DND-41 (cell line): ENCODE measurements around the gene MAT2A.

Experiments
- ATAC-seq: fragments of 200-7000 bp; cut with Tn5 transposase; 3 replicates; pipeline ENCODE4 v1.9.1; 2021; ENCODE audit warnings: low read depth; ENCODE audit not compliant: insufficient read depth
- DNase-seq: peaks from one replicate; pipeline ENCODE4 v3.0.0-alpha.2; 2020
- H2AFZ ChIP-seq: 2 replicates; pipeline ENCODE4 v1.6.0; 2012; ENCODE audit warnings: low read depth, low read length
- H3K27ac ChIP-seq: 2 replicates; pipeline ENCODE4 v1.5.1; 2012; ENCODE audit warnings: low read length, inconsistent platforms
- H3K27me3 ChIP-seq: fragments of 200-600 bp; sonication (generic); 2 replicates; pipeline ENCODE4 v1.6.0; 2012; ENCODE audit warnings: low read length, mild to moderate bottlenecking, inconsistent platforms; ENCODE audit not compliant: insufficient read depth, poor library complexity
- H3K36me3 ChIP-seq: 2 replicates; pipeline ENCODE4 v1.5.1; 2012; ENCODE audit warnings: low read length, inconsistent platforms; ENCODE audit not compliant: insufficient read depth
- H3K4me1 ChIP-seq: 2 replicates; pipeline ENCODE4 v1.5.1; 2012; ENCODE audit warnings: mild to moderate bottlenecking, low read length; ENCODE audit not compliant: insufficient read depth
- H3K4me2 ChIP-seq: 2 replicates; pipeline ENCODE4 v1.6.0; 2012; ENCODE audit warnings: mild to moderate bottlenecking, moderate library complexity, low read length, inconsistent platforms; ENCODE audit not compliant: insufficient read depth
- H3K4me3 ChIP-seq, 2 experiments: fragments of 200-600 bp in 1 of 2; shearing (Covaris generic) in 1 of 2; 2 replicates each; pipeline ENCODE4 v1.5.1; 2012 to 2016; ENCODE audit warnings: inconsistent platforms in 2 of 2, low read length in 2 of 2, mild to moderate bottlenecking in 2 of 2, low read depth in 1 of 2, moderate library complexity in 1 of 2
- H3K79me2 ChIP-seq: 2 replicates; pipeline ENCODE4 v1.6.0; 2012; ENCODE audit warnings: low read length, inconsistent platforms; ENCODE audit not compliant: insufficient read depth
- H3K9ac ChIP-seq: 2 replicates; pipeline ENCODE4 v1.6.0; 2012; ENCODE audit warnings: low read depth, mild to moderate bottlenecking, inconsistent platforms, low read length, moderate library complexity
- H3K9me3 ChIP-seq: 2 replicates; pipeline ENCODE4 v1.5.1; 2012; ENCODE audit warnings: low read length, moderate library complexity, mild to moderate bottlenecking, inconsistent platforms; ENCODE audit not compliant: insufficient read depth, severe bottlenecking
- H4K20me1 ChIP-seq: 2 replicates; pipeline ENCODE4 v1.6.0; 2012; ENCODE audit warnings: low read length; ENCODE audit not compliant: insufficient read depth
- CTCF ChIP-seq: IDR thresholded peaks from 2 replicates; pipeline ENCODE4 v1.5.1; 2012; ENCODE audit warnings: borderline replicate concordance, low read length, moderate library complexity, mild to moderate bottlenecking; ENCODE audit not compliant: poor library complexity, severe bottlenecking; ENCODE audit errors: extremely low read depth
- EZH2 ChIP-seq: IDR thresholded peaks from 3 replicates; pipeline ENCODE4 v1.6.1; 2012; ENCODE audit warnings: borderline replicate concordance, low read depth, mild to moderate bottlenecking, moderate library complexity, low read length, inconsistent platforms; ENCODE audit not compliant: severe bottlenecking

Gene MAT2A

GRCh38 chr2:85588645-85589044 is 49.7 kb downstream of the MAT2A start:
- Histone ChIP-seq H4K20me1 (peaks cover 3% of the 10 kb centered on the region; the same call in 1 of the 2 replicates), H3K79me2 (peaks cover 10% of the 10 kb centered on the region; the same call in 1 of the 2 replicates), H3K27ac (no peak overlapping the region), H3K4me2 (no peak overlapping the region), H3K9ac (no peak overlapping the region), H3K36me3 (no peaks in the 10 kb centered on the region), H3K27me3 (no peaks in the 10 kb centered on the region), H2AFZ (no peak overlapping the region), H3K4me1 (peaks cover 26% of the 10 kb centered on the region), H3K4me3 (no peak overlapping the region), H3K9me3 (no peaks in the 10 kb centered on the region)
- TF ChIP-seq CTCF (no peak), EZH2 (no peak)
- no peak for DNase-seq
- no peak for ATAC-seq

- no peak overlapping the region for H3K27ac ChIP-seq
- no peak overlapping the region for H3K9ac ChIP-seq
- H3K79me2 ChIP-seq = peaks cover 11% of the 10 kb centered on the region; the same call in 1 of the 2 replicates
- H3K27me3 ChIP-seq = no peaks in the 10 kb centered on the region
- TF ChIP-seq EZH2 (no peak), CTCF (no peak)
- H3K4me3 ChIP-seq = no peak overlapping the region
- no peaks in the 10 kb centered on the region for H3K9me3 ChIP-seq
- H3K4me2 ChIP-seq = no peak overlapping the region
- DNase-seq (no peak), ATAC-seq (no peak)
- H3K4me1 ChIP-seq = peaks cover 25% of the 10 kb centered on the region
- H4K20me1 ChIP-seq = peaks cover 3% of the 10 kb centered on the region; the same call in 1 of the 2 replicates
- no peaks in the 10 kb centered on the region for H3K36me3 ChIP-seq
- H2AFZ ChIP-seq = no peak overlapping the region
These were observed 50.2 kb downstream of the MAT2A start for GRCh38 chr2:85589181-85589580.

- Histone ChIP-seq H3K9ac (no peak overlapping the region), H3K4me3 (no peak overlapping the region), H3K27ac (no peak overlapping the region), H3K9me3 (no peaks in the 10 kb centered on the region), H3K27me3 (no peaks in the 10 kb centered on the region), H3K4me1 (peaks cover 25% of the 10 kb centered on the region), H3K79me2 (peaks cover 16% of the 10 kb centered on the region), H3K4me2 (no peak overlapping the region), H3K36me3 (no peaks in the 10 kb centered on the region), H2AFZ (no peak overlapping the region), H4K20me1 (peaks cover 3% of the 10 kb centered on the region; the same call in 1 of the 2 replicates)
- TF ChIP-seq CTCF (no peak), EZH2 (no peak)
- DNase-seq (no peak), ATAC-seq (no peak)
These were observed 51.2 kb downstream of the MAT2A start for GRCh38 chr2:85589982-85590791.
